GM13977 (cell line): Measurements from ENCODE around the gene EBLN1.

Source experiments
- DNase-seq: peaks from one replicate; pipeline ENCODE4 v3.0.0; 2012; ENCODE audit warnings: low spot score
- CTCF ChIP-seq: IDR thresholded peaks from 2 replicates; pipeline ENCODE4 v1.5.1; 2012; ENCODE audit warnings: mild to moderate bottlenecking, control low read depth; ENCODE audit not compliant: insufficient read depth; ENCODE audit errors: extremely low read depth, missing control alignments
- in situ Hi-C: fragments of 300-500 bp; cut with MboI; formaldehyde crosslinking; loops from one replicate; pipeline ENCODE4 v1.12.0; 2022; ENCODE audit warnings: low sequenced_read_pairs, low pct_unique_long_range_greater_than_20kb, mixed read lengths, inconsistent platforms; ENCODE audit not compliant: unreplicated experiment

Gene EBLN1

GRCh38 chr10:22217842-22218241 is at the start of gene EBLN1:
EBLN1 (minus strand) TSS chr10:22218015; CDS start chr10:22209983, 8,032 bp downstream.
- in situ Hi-C loops: loop anchor here (25.0 kb wide), 1 partner anchor 206 kb away; the partner anchor contains the start of gene DNAJC1
- no peak for DNase-seq
- no peak for TF ChIP-seq CTCF

GRCh38 chr10:22265839-22266537 is 48.2 kb upstream of the EBLN1 start:
- TF ChIP-seq CTCF: no peak
- in situ Hi-C loops: no loop called here
- no peak for DNase-seq

GRCh38 chr10:22263106-22263505 is 45.3 kb upstream of the EBLN1 start:
- in situ Hi-C loops: no loop called here
- DNase-seq: no peak
- TF ChIP-seq CTCF: no peak

- in situ Hi-C loops: no loop called here
- TF ChIP-seq CTCF: peak; percentile 49
- peak; percentile 39 for DNase-seq
These were observed 41.5 kb upstream of the EBLN1 start for GRCh38 chr10:22259280-22259679.

- in situ Hi-C loops: no loop called here
- no peak for TF ChIP-seq CTCF
- DNase-seq: no peak
These were observed 40.7 kb upstream of the EBLN1 start for GRCh38 chr10:22258471-22258870.

- peak; percentile 21 for TF ChIP-seq CTCF
These were observed 35.7 kb upstream of the EBLN1 start for GRCh38 chr10:22253580-22253882.

More at GRCh38 chr10:22253580-22253882, 35.7 kb upstream of the EBLN1 start:
- DNase-seq: no peak
- in situ Hi-C loops: no loop called here
